ENCODE results near the gene ZMPSTE24.
"Not testable (repeated sequence)": the region's sequence is repeated elsewhere in the genome, so short reads cannot be mapped to it uniquely, and the experiment has no call there.

DNA sequence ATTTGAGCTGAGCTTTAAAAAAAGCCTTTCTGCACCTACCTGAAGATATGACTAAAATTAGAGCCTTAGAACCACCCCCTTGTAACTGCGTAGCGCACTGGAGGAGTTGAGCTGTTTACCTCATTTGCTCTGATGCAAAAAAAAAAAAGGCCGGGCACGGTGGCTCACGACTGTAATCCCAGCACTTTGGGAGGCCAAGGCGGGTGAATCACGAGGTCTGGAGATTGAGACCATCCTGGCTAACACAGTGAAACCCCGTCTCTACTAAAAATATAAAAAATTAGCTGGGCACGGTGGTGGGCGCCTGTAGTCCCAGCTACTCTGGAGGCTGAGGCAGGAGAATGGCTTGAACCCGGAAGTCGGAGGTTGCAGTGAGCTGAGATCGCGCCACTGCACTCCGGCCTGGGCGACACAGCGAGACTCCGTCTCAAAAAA is 36.5 kb upstream of the ZMPSTE24 start:
- TF ChIP-seq, protein P1, sequence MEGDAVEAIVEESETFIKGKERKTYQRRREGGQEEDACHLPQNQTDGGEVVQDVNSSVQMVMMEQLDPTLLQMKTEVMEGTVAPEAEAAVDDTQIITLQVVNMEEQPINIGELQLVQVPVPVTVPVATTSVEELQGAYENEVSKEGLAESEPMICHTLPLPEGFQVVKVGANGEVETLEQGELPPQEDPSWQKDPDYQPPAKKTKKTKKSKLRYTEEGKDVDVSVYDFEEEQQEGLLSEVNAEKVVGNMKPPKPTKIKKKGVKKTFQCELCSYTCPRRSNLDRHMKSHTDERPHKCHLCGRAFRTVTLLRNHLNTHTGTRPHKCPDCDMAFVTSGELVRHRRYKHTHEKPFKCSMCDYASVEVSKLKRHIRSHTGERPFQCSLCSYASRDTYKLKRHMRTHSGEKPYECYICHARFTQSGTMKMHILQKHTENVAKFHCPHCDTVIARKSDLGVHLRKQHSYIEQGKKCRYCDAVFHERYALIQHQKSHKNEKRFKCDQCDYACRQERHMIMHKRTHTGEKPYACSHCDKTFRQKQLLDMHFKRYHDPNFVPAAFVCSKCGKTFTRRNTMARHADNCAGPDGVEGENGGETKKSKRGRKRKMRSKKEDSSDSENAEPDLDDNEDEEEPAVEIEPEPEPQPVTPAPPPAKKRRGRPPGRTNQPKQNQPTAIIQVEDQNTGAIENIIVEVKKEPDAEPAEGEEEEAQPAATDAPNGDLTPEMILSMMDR (IDR thresholded peaks at IDR 0.05): not testable (repeated sequence)
- TF ChIP-seq POLR2A (IDR thresholded peaks at IDR 0.05): not testable (repeated sequence)
